ENCODE measurements around the gene BTG1. TPM values are rescaled to one million over a fixed set of nuclear protein-coding genes. Genes with fewer than 3 reads are reported as not detected.
A peak's percentile ranks its signal among the peaks of the same experiment; 100 is the strongest.

Gene BTG1
- total and polyA plus RNA-seq, 2 of the 8 experiments (the other 6 are each of a cell fraction or from before 2014, with no cell fraction given) = 17.1 to 32.7 TPM

DNA sequence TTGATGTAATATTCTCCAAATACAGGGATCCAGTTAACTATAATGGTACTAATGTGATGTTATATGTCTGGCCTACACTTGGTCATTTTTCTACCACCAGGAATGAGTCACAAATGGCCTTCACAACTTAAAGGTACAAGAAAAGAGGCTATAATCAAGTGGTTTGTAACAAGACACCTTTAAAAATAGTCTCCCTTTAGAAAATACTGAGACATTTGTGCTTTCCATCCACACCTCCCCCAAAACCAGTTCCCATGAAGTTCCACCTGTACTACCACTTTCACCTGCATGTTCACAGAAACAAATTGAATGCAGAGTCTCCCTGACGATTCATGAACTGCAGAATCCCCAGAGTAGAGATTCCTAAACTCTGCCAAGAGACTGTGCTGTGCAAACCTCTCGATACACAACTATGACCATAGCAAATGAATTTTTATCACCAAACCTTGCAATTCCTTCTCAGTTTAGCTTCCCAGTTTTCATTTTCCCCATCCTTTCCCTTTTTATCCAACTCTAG, 6.0 kb downstream of the BTG1 start:
- no peaks in the 10 kb centered on the region for H3K27me3 ChIP-seq (replicated peaks in 1 of 4; ENCODE audit: control insufficient read depth in 3 of 4, extremely low read depth in 1 of 4, insufficient read depth in 3 of 4, low read length in 3 of 4)
- no peaks in the 10 kb centered on the region; the same call in 1 of the 2 replicates for H3K23me2 ChIP-seq (ENCODE audit: low read depth, low read length)
- H2BK15ac ChIP-seq (ENCODE audit: low read length) = no peak overlapping the region
- no peak overlapping the region; a peak in 1 of 7 replicates for H3K9ac ChIP-seq (replicated peaks in 1 of 4; ENCODE audit: extremely low read depth in 1 of 4, low read depth in 3 of 4, low read length in 3 of 4)
- H2AK5ac ChIP-seq (ENCODE audit: low read depth, low read length) = no peak overlapping the region
- no peak overlapping the region for H2BK20ac ChIP-seq (ENCODE audit: low read length)
- H4K20me1 ChIP-seq (replicated peaks in 1 of 2; ENCODE audit: control insufficient read depth in 1 of 2, insufficient read depth in 2 of 2, low read length in 2 of 2) = peaks cover 19 to 20% of the 10 kb centered on the region in 2 experiments
- H3K4ac ChIP-seq (replicated peaks; ENCODE audit: insufficient read length, low read depth, low read length) = no peak overlapping the region
- no peak for FAIRE-seq
- H3K79me2 ChIP-seq (ENCODE audit: control insufficient read depth in 1 of 2, insufficient read depth in 2 of 2, low read length in 2 of 2) = peaks cover 29 to 100% of the 10 kb centered on the region in 2 experiments; a peak in 3 of 4 replicates
- no peaks in the 10 kb centered on the region for H3K9me3 ChIP-seq (ENCODE audit: insufficient read depth in 2 of 2, low read depth in 1 of 2, low read length in 1 of 2)
- H3K18ac ChIP-seq (ENCODE audit: extremely low read depth, low read length) = no peak overlapping the region
- CTCF ChIA-PET (ENCODE audit: partially characterized antibody) = no interaction called here
- H3K23ac ChIP-seq (ENCODE audit: insufficient read length) = no peak overlapping the region
- H3K4me3 ChIP-seq (ENCODE audit: extremely low read depth in 1 of 4, insufficient read depth in 2 of 4, low read depth in 3 of 4, low read length in 4 of 4) = peak overlapping the region in 3 of 4 experiments; percentile 1 to 93 (median 7); a peak in 4 of 8 replicates
- H2BK5ac ChIP-seq (ENCODE audit: low read depth, low read length) = no peak overlapping the region
- H3K4me2 ChIP-seq (ENCODE audit: insufficient read depth in 1 of 2, low read depth in 2 of 2, low read length in 2 of 2) = peak overlapping the region; percentile 50 to 55
- H4K8ac ChIP-seq (ENCODE audit: extremely low read depth, insufficient read depth, low read length) = no peak overlapping the region
- H3K79me1 ChIP-seq (ENCODE audit: low read depth, low read length) = peaks cover 3% of the 10 kb centered on the region; the same call in 1 of the 2 replicates
- peaks cover 0 to 36% (median 2%) of the 10 kb centered on the region in 4 experiments; a peak in 3 of 8 replicates for H3K36me3 ChIP-seq (ENCODE audit: control insufficient read depth in 2 of 4, insufficient read depth in 4 of 4, low read length in 3 of 4)
- no peak overlapping the region for H3K27ac ChIP-seq (ENCODE audit: low read depth, low read length)
- H4K5ac ChIP-seq (ENCODE audit: insufficient read length, low read depth, low read length) = peak overlapping the region; percentile 51
- no peak overlapping the region for H2BK120ac ChIP-seq (replicated peaks; ENCODE audit: low read depth, low read length)
- H2BK12ac ChIP-seq (ENCODE audit: low read depth, low read length) = no peak overlapping the region
- no peak for DNase-seq (ENCODE audit: low read depth in 1 of 2, low spot score in 2 of 2)
- no peak overlapping the region for H4K91ac ChIP-seq (replicated peaks; ENCODE audit: insufficient read length, low read length)
- WGBS, 2 experiments (ENCODE audit: extremely low coverage in 1 of 2, insufficient coverage in 1 of 2, insufficient read length in 1 of 2, insufficient replicate concordance in 2 of 2, low coverage in 1 of 2, low lambda C conversion rate in 2 of 2, missing lambda C conversion rate in 1 of 2) = 75% methylated on average over 2 of the region's 2 CpGs; no CpG with 5 or more reads in 1 of the 2 experiments
- H2AFZ ChIP-seq (ENCODE audit: low read length) = no peak overlapping the region
- H3K14ac ChIP-seq (ENCODE audit: insufficient read length) = no peak overlapping the region
- POLR2A ChIA-PET (ENCODE audit: partially characterized antibody) = no interaction called here
- H3K56ac ChIP-seq (replicated peaks; ENCODE audit: insufficient read length, low read depth, low read length) = no peak overlapping the region
- peaks cover 1 to 31% (median 17%) of the 10 kb centered on the region in 4 experiments; a peak in 5 of 7 replicates for H3K4me1 ChIP-seq (replicated peaks in 1 of 4; ENCODE audit: control insufficient read depth in 3 of 4, insufficient read depth in 4 of 4, low read length in 3 of 4)
- no peak for TF ChIP-seq TAF7 (optimal IDR thresholded peaks at IDR 0.05; ENCODE audit: borderline replicate concordance, low read depth, low read length)
- TF ChIP-seq SP4 (IDR thresholded peaks at IDR 0.05; ENCODE audit: low read length) = no peak
- no peak for TF ChIP-seq NANOG (IDR thresholded peaks at IDR 0.05; ENCODE audit: insufficient read depth, low read depth, low read length, poor library complexity, severe bottlenecking)
- no peak for TF ChIP-seq SIX5 (IDR thresholded peaks at IDR 0.05; ENCODE audit: low read depth, low read length)
- TF ChIP-seq KDM5A (IDR thresholded peaks at IDR 0.05; ENCODE audit: low read length) = no peak
- no peak for TF ChIP-seq TEAD4 (IDR thresholded peaks at IDR 0.05; ENCODE audit: low read depth, low read length)
- no peak for TF ChIP-seq EZH2 (IDR thresholded peaks at IDR 0.05; ENCODE audit: low read depth, low read length, severe bottlenecking)
- TF ChIP-seq KDM1A (IDR thresholded peaks at IDR 0.05; ENCODE audit: borderline replicate concordance, low read length) = no peak
- TF ChIP-seq SP2 (IDR thresholded peaks at IDR 0.05; ENCODE audit: low read length) = no peak
- TF ChIP-seq RBBP5 (IDR thresholded peaks at IDR 0.05; ENCODE audit: borderline replicate concordance, low read depth, low read length) = no peak
- TF ChIP-seq, protein P1, sequence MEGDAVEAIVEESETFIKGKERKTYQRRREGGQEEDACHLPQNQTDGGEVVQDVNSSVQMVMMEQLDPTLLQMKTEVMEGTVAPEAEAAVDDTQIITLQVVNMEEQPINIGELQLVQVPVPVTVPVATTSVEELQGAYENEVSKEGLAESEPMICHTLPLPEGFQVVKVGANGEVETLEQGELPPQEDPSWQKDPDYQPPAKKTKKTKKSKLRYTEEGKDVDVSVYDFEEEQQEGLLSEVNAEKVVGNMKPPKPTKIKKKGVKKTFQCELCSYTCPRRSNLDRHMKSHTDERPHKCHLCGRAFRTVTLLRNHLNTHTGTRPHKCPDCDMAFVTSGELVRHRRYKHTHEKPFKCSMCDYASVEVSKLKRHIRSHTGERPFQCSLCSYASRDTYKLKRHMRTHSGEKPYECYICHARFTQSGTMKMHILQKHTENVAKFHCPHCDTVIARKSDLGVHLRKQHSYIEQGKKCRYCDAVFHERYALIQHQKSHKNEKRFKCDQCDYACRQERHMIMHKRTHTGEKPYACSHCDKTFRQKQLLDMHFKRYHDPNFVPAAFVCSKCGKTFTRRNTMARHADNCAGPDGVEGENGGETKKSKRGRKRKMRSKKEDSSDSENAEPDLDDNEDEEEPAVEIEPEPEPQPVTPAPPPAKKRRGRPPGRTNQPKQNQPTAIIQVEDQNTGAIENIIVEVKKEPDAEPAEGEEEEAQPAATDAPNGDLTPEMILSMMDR (IDR thresholded peaks at IDR 0.05; ENCODE audit: control extremely low read depth in 1 of 3, insufficient read depth in 1 of 3, low read depth in 1 of 3, low read length in 3 of 3) = no peak
